Osteoblast (primary cell): ENCODE data around the gene UBE2S. TPM values are rescaled to one million over a fixed set of nuclear protein-coding genes. Genes with fewer than 3 reads are reported as not detected.
"Not testable (repeated sequence)": the region's sequence is repeated elsewhere in the genome, so short reads cannot be mapped to it uniquely, and the experiment has no call there.

Source experiments
- DNase-seq: peaks from one replicate; pipeline ENCODE4 v3.0.0; 2011; ENCODE audit warnings: low spot score, mixed read lengths; ENCODE audit not compliant: insufficient read length; ENCODE audit errors: missing footprints
- H2AFZ ChIP-seq: 2 replicates; pipeline ENCODE4 v1.6.0; 2011; ENCODE audit warnings: mild to moderate bottlenecking, low read length
- H3K27ac ChIP-seq: 2 replicates; pipeline ENCODE4 v1.5.1; 2011; ENCODE audit warnings: mild to moderate bottlenecking, low read depth, low read length, moderate library complexity
- H3K27me3 ChIP-seq: 2 replicates; pipeline ENCODE4 v1.6.0; 2012; ENCODE audit warnings: mild to moderate bottlenecking, control low read depth, inconsistent platforms, low read length, moderate library complexity; ENCODE audit not compliant: insufficient read depth
- H3K36me3 ChIP-seq: 2 replicates; pipeline ENCODE4 v1.5.1; 2011; ENCODE audit warnings: mild to moderate bottlenecking, low read length, control low read depth, moderate library complexity; ENCODE audit not compliant: insufficient read depth
- H3K4me1 ChIP-seq: 2 replicates; pipeline ENCODE4 v1.5.1; 2011; ENCODE audit warnings: mild to moderate bottlenecking, low read length, control low read depth, moderate library complexity; ENCODE audit not compliant: insufficient read depth
- H3K4me2 ChIP-seq: 2 replicates; pipeline ENCODE4 v1.6.0; 2011; ENCODE audit warnings: mild to moderate bottlenecking, low read length; ENCODE audit not compliant: insufficient read depth
- H3K4me3 ChIP-seq: fragments of 200-600 bp; sonication (generic); 3 replicates; pipeline ENCODE4 v1.5.1; 2012; ENCODE audit warnings: mild to moderate bottlenecking, low read length, inconsistent platforms; ENCODE audit not compliant: insufficient read depth
- H3K79me2 ChIP-seq: 2 replicates; pipeline ENCODE4 v1.6.0; 2012; ENCODE audit warnings: mild to moderate bottlenecking, low read length, control low read depth, inconsistent platforms; ENCODE audit not compliant: insufficient read depth
- H3K9me3 ChIP-seq: 2 replicates; pipeline ENCODE4 v1.5.1; 2011; ENCODE audit warnings: low read depth, low read length, control low read depth
- H4K20me1 ChIP-seq: 2 replicates; pipeline ENCODE4 v1.6.0; 2012; ENCODE audit warnings: mild to moderate bottlenecking, low read length, control low read depth; ENCODE audit not compliant: insufficient read depth
- CTCF ChIP-seq: IDR thresholded peaks from 2 replicates; pipeline ENCODE4 v1.5.1; 2011; ENCODE audit warnings: mild to moderate bottlenecking, low read depth, low read length, moderate library complexity; ENCODE audit errors: extremely low read depth
- total RNA-seq: library from RNA; depleted of rRNA; stranded (reverse); fragments of >200 nt; gene quantifications from 2 replicates; pipeline ENCODE4 v1.2.3, GENCODE V29; 2012

Gene UBE2S
- total RNA-seq, 1 donor, result 37.3 TPM

GRCh38 chr19:55419624-55420236 lies 12.1 kb upstream of the UBE2S start:
- Histone ChIP-seq H4K20me1 (no peaks in the 10 kb centered on the region), H3K36me3 (no peaks in the 10 kb centered on the region), H3K4me2 (no peak overlapping the region), H3K79me2 (no peaks in the 10 kb centered on the region), H3K4me3 (no peak overlapping the region), H3K27me3 (peaks cover 7% of the 10 kb centered on the region), H3K9me3 (no peaks in the 10 kb centered on the region), H2AFZ (no peak overlapping the region), H3K27ac (no peak overlapping the region), H3K4me1 (no peaks in the 10 kb centered on the region)
- no peak for TF ChIP-seq CTCF
- no peak for DNase-seq

- Histone ChIP-seq H3K79me2 (no peaks in the 10 kb centered on the region), H3K4me1 (no peaks in the 10 kb centered on the region), H3K27ac (no peak overlapping the region), H3K27me3 (peaks cover 3% of the 10 kb centered on the region), H3K9me3 (no peaks in the 10 kb centered on the region), H3K4me3 (no peak overlapping the region), H2AFZ (no peak overlapping the region), H3K36me3 (no peaks in the 10 kb centered on the region), H3K4me2 (no peak overlapping the region), H4K20me1 (no peaks in the 10 kb centered on the region)
- no peak for TF ChIP-seq CTCF
- DNase-seq, result no peak
Measured at GRCh38 chr19:55419103-55419502, 11.5 kb upstream of the UBE2S start.

- peak; percentile 91 for TF ChIP-seq CTCF
- Histone ChIP-seq H3K27ac (no peak overlapping the region), H4K20me1 (no peaks in the 10 kb centered on the region), H3K4me2 (no peak overlapping the region), H3K79me2 (no peaks in the 10 kb centered on the region), H3K4me1 (no peaks in the 10 kb centered on the region), H3K9me3 (no peaks in the 10 kb centered on the region), H3K36me3 (no peaks in the 10 kb centered on the region), H2AFZ (no peak overlapping the region), H3K4me3 (no peak overlapping the region), H3K27me3 (peaks cover 3% of the 10 kb centered on the region)
- DNase-seq, result peak; percentile 96
Measured at GRCh38 chr19:55418185-55418584, 10.6 kb upstream of the UBE2S start.

- DNase-seq, result peak; percentile 49
- peaks cover 13% of the 10 kb centered on the region for H3K36me3 ChIP-seq
- H3K27me3 ChIP-seq, result peaks cover 3% of the 10 kb centered on the region
- H3K4me1 ChIP-seq, result peaks cover 22% of the 10 kb centered on the region
- H3K4me3 ChIP-seq, result no peak overlapping the region
- no peak overlapping the region for H2AFZ ChIP-seq
- peaks cover 23% of the 10 kb centered on the region for H3K79me2 ChIP-seq
- no peaks in the 10 kb centered on the region for H3K9me3 ChIP-seq
- no peak overlapping the region for H3K4me2 ChIP-seq
- no peak overlapping the region for H3K27ac ChIP-seq
- peaks cover 15% of the 10 kb centered on the region for H4K20me1 ChIP-seq
- TF ChIP-seq CTCF, result no peak
Measured at GRCh38 chr19:55410168-55410567, 2.6 kb upstream of the UBE2S start.

GRCh38 chr19:55409179-55409578 lies 1.6 kb upstream of the UBE2S start:
- H3K36me3 ChIP-seq, result peaks cover 17% of the 10 kb centered on the region
- not testable (repeated sequence) for H2AFZ ChIP-seq, H3K4me2 ChIP-seq, DNase-seq, H3K9me3 ChIP-seq, H3K27ac ChIP-seq, H3K27me3 ChIP-seq, H3K4me3 ChIP-seq
- H3K4me1 ChIP-seq, result peaks cover 22% of the 10 kb centered on the region
- H4K20me1 ChIP-seq, result peaks cover 18% of the 10 kb centered on the region
- H3K79me2 ChIP-seq, result peaks cover 31% of the 10 kb centered on the region
